ENCODE data around the gene SECISBP2L. TPM values are rescaled to one million over a fixed set of nuclear protein-coding genes. Genes with fewer than 3 reads are reported as not detected.

The SECISBP2L gene
- polyA plus RNA-seq, 3 donors, result 6.1 to 16.1 (median 15.1) TPM

- no peak overlapping the region for H3K27ac ChIP-seq (ENCODE audit: low read depth, low read length)
- WGBS, 3 donors, result 68 to 94% (median 91%) methylated on average over 1 of the region's 1 CpG
Measured at GRCh38 chr15:49026700-49027099, 19.5 kb downstream of the SECISBP2L start.

DNA sequence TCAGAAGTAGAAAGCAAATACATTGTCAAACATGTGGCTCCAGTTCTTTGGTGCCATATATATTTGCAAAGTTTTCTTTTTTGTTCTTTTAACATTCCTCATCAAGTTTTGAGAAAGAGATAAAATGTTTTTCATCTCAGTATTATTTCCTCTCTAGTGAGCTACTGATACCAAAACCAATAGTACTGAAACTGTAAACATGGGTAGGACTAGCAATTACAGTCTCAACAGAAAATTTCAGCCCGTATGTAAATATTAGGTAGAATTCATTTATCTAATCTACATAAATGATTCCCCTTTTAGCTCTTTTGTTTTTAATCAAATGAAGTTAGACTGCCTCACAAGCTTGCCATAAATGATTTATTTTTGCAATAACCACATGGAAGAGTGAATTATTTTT lies 21.4 kb downstream of the SECISBP2L start:
- 74 to 95% (median 91%) methylated on average over 1 of the region's 1 CpG for WGBS, 3 donors
- H3K27ac ChIP-seq (ENCODE audit: low read depth, low read length), result no peak overlapping the region

DNA sequence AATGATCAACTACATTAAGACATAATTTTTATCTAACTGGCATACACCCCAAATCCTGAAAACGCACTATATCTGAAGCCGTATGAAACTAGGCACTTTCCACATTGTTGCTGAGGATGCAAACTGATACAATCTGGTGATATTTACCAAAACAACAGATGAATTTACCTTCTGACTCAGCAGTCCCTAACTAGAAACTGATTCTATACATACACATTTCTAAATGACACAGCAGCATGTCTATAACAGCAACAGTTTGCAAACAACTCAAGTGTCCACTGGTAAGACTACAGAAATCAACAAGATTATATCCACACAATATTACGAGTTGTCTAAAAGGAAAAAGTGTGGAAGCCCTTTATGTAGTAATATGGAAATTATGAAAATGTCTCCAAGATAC lies 22.9 kb downstream of the SECISBP2L start:
- H3K27ac ChIP-seq (ENCODE audit: low read depth, low read length), result no peak overlapping the region
- 75 to 86% (median 86%) methylated on average over 3 of the region's 3 CpGs for WGBS, 3 donors

- 65 to 88% (median 77%) methylated on average over 2 of the region's 2 CpGs for WGBS, 3 donors
- H3K27ac ChIP-seq (ENCODE audit: low read depth, low read length), result no peak overlapping the region
Measured at GRCh38 chr15:49015896-49016295, 30.4 kb downstream of the SECISBP2L start.

- 93 to 97% (median 94%) methylated on average over 2 of the region's 2 CpGs for whole genome bisulfite sequencing, 3 donors
- no peak overlapping the region for H3K27ac ChIP-seq (ENCODE audit: low read depth, low read length)
Measured at GRCh38 chr15:48999314-48999713, 46.9 kb downstream of the SECISBP2L start.

DNA sequence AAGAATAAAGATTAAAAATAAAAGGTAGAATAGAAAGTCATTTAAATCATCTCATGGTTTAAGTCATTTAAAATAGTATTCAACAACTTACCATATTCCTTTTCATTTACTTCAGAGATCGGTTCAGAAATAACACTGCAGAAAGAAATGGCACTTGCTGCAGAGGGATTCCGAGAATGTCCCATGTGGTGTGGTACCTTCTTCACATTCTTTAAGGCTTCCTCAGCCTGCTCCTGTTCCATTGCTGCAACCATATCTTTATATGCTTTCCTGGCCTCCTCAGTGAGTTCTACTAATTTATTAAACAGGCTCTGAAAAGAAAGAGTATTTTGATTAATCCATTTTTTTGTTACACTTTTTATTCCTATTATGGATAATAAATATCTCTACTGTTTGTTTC lies 50.0 kb downstream of the SECISBP2L start:
- 92 to 95% (median 93%) methylated on average over 2 of the region's 2 CpGs for whole genome bisulfite sequencing, 3 donors
- H3K27ac ChIP-seq (ENCODE audit: low read depth, low read length), result no peak overlapping the region

GRCh38 chr15:48993380-48993779 lies 52.9 kb downstream of the SECISBP2L start:
- no peak overlapping the region for H3K27ac ChIP-seq (ENCODE audit: low read depth, low read length)

DNA sequence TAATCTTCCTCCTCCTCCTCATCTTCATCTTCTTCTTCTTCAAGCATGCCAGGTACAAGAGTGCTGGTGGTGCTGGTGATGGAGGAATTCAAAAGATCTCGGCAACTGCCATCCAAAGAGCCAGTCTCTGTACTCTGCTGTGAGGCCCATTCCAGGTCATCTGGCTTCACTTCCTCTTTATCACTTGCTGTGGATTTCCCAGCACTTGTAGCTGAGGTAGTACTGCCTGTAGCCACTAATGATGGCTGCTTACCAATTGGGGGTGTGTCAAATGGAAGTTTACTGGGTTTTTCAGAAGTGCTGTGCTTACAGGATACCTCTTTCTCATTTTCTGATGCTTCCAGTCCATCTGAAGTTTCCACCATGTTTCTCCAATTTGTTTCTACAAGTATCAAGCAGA lies 53.7 kb downstream of the SECISBP2L start:
- WGBS, 3 donors, result 91 to 100% (median 92%) methylated on average over 1 of the region's 1 CpG
- no peak overlapping the region for H3K27ac ChIP-seq (ENCODE audit: low read depth, low read length)

DNA sequence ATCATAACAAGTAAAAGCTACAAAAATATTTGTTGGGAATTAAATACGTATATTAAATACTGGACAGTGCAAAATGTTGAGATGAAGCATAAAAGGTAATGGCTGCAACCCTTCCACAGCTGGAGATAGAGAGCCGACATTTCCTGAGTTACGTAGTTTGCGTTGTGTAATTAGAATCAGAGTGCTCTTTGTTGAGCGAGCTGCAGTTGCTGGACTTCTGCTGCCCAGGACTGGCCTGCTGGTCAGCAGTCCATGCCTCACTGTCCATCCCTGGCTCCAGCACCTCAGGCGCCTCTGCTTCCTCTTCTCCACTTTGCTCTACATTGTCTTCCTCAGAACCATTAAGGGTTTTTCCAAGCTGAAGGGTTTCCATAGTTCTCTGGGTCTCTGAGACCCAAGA lies 54.1 kb downstream of the SECISBP2L start:
- no peak overlapping the region for H3K27ac ChIP-seq (ENCODE audit: low read depth, low read length)
- 85 to 98% (median 93%) methylated on average over 6 of the region's 6 CpGs for WGBS, 3 donors

- 72 to 88% (median 86%) methylated on average over 1 of the region's 1 CpG for WGBS, 3 donors
- H3K27ac ChIP-seq (ENCODE audit: low read depth, low read length), result no peak overlapping the region
Measured at GRCh38 chr15:48989170-48989569, 57.1 kb downstream of the SECISBP2L start.

DNA sequence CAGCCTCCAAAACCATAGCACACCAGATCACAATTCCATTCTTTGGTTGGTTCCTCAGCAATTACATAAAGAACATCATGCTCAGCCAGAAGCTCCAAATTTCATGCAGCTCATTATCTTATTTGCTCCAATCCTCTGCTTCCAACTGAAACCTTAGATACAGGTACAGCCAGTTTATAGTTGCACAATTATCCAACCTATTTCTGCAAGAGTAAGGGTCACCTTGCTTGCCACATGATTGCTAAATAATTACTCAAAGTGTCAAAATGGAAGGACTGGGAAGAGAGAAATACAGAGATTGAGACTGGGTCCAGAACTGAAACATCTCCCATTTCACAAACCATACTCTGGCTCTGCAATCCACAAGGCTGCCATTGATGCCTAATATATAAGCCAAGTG lies 59.1 kb downstream of the SECISBP2L start:
- no peak overlapping the region for H3K27ac ChIP-seq (ENCODE audit: low read depth, low read length)

- 66 to 81% (median 80%) methylated on average over 5 of the region's 5 CpGs for WGBS, 3 donors
- H3K27ac ChIP-seq (ENCODE audit: low read depth, low read length), result no peak overlapping the region
Measured at GRCh38 chr15:48986240-48986639, 60.0 kb downstream of the SECISBP2L start.

DNA sequence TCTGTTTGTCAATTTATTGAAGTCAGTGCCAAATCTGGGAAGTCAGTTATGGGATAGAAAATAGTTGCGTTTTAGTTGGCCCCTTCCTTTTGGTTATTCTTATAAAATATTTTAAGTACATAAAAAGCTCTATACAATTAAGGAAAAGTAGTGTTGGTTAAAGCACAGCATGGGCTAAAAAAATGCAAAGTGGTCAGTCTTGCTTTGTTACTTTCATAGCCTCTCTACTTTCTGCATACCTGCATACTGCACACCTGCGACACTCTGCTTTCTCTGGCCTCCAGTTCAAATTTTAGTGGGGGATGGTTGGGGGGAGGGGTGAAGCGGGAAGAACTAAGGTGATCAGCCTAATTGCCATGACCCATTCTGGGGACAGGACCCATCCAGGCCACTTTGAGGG lies 60.7 kb downstream of the SECISBP2L start:
- 64 to 84% (median 75%) methylated on average over 3 of the region's 3 CpGs for WGBS, 3 donors
- no peak overlapping the region for H3K27ac ChIP-seq (ENCODE audit: low read depth, low read length)

DNA sequence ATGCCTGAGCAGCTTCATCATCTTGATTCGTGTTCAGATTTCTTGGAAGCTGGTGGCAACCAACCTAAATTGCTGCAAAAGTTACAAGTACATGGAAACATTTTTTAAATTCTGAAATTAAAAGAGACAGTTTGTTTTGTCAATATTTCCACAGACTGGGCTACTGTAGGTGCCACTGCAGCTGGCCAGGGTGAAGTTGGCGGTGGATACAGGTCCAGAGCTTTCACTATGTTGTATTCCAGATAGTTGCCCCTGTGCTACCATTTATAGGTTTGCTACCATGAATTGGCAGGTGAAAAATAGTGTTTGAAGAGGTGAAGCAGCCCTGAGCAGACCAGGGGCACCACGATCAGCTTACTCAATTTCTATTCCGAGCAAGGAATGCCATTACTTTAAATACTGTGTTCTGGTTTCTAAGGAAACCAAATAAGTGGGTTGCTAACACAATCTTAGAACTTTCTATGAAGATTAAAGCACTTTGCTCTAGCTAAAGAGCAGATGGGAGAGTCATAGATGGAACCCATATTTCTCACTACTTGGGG lies 61.4 kb downstream of the SECISBP2L start:
- H3K27ac ChIP-seq (ENCODE audit: low read depth, low read length), result peak overlapping the region; percentile 20
- 61 to 62% (median 61%) methylated on average over 4 of the region's 4 CpGs for WGBS, 3 donors

- WGBS, 3 donors, result 72 to 85% (median 76%) methylated on average over 7 of the region's 7 CpGs
- H3K27ac ChIP-seq (ENCODE audit: low read depth, low read length), result no peak overlapping the region
Measured at GRCh38 chr15:48984021-48984710, 62.1 kb downstream of the SECISBP2L start.

GRCh38 chr15:48983300-48983699 lies 62.9 kb downstream of the SECISBP2L start:
- no peak overlapping the region for H3K27ac ChIP-seq (ENCODE audit: low read depth, low read length)
- 63 to 74% (median 74%) methylated on average over 5 of the region's 5 CpGs for WGBS, 3 donors

GRCh38 chr15:48981941-48982340 lies 64.3 kb downstream of the SECISBP2L start:
- 67 to 75% (median 70%) methylated on average over 4 of the region's 4 CpGs for whole genome bisulfite sequencing, 3 donors
- H3K27ac ChIP-seq (ENCODE audit: low read depth, low read length), result no peak overlapping the region

DNA sequence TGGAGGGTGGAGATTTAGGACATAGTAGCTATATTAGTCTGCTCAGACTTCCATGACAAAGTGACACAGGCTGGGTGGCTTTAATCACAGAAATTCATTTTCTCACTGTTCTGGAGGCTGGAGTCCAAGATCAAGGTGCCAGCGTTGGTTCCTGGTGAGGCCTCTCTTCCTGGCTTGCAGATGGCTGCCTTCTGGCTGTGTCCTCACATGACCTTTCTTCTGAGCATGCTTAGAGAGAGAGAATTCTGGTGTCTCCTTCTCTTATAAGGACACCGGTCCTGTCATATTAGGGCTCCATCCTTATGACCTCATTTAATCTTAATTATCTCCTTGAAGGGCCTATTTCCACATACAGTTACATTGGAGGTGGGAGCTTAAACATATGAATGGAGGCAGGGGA lies 67.6 kb downstream of the SECISBP2L start:
- WGBS, 3 donors, result 58 to 77% (median 72%) methylated on average over 2 of the region's 2 CpGs
- H3K27ac ChIP-seq (ENCODE audit: low read depth, low read length), result no peak overlapping the region

DNA sequence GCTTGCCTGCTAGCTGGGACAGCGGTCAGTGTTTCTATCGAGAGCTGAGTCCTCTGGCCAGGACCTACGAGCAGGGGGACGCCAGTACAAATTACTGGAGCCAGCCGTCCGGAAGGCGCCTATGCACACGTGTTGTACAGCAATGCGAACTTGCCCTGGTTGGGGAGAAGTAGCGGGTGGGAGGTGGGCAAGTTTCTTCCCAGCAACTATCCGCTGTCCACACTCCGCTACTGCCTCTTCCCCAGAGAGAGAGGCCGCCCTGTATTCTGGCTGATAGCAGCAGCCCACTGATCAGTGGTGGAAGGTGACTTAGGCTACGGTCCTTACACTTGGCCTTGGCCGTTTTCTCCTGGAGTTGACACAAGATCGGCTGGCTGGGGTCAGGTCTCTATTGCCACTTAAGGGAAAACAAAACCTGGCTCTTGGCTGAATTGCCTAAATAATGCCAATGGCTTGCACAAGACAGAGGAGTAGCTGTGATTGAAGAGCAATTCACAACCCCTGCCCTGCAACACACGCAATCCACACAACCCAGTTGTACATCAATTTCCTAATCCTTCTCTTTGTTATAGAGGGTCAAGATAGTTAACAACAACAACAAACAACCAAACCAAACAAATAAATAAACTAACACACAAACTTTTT lies 69.7 kb downstream of the SECISBP2L start:
- 77 to 90% (median 89%) methylated on average over 17 of the region's 17 CpGs for WGBS, 3 donors
- H3K27ac ChIP-seq (ENCODE audit: low read depth, low read length), result no peak overlapping the region

Measured in adipose tissue (tissue), 3 donors.